NCI-H526 treated with DMSO at 0.1 percent for 48 hours (cell line): ENCODE data around the gene CHRNG.

Source experiments
- DNase-seq: peaks from one replicate; lab custom pipeline; 2025; lab: John Stamatoyannopoulos, UW

The CHRNG gene

GRCh38 chr2:232539298-232540231, at the start of gene CHRNG:
TSS of gene CHRNG (plus strand) at chr2:232539692. CDS start at chr2:232539748, 56 bp downstream.
- DNase-seq, result no peak

GRCh38 chr2:232490221-232491138, 49.0 kb upstream of the CHRNG start:
- DNase-seq, result no peak

- no peak for DNase-seq
Measured at GRCh38 chr2:232491139-232491780, 48.2 kb upstream of the CHRNG start.

- DNase-seq, result no peak
Measured at GRCh38 chr2:232492236-232492848, 47.1 kb upstream of the CHRNG start.

- DNase-seq, result no peak
Measured at GRCh38 chr2:232492963-232493700, 46.4 kb upstream of the CHRNG start.

GRCh38 chr2:232493701-232494474, 45.6 kb upstream of the CHRNG start:
- no peak for DNase-seq

GRCh38 chr2:232494542-232494941, 45.0 kb upstream of the CHRNG start:
- no peak for DNase-seq

GRCh38 chr2:232495292-232495691, 44.2 kb upstream of the CHRNG start:
- DNase-seq, result no peak

GRCh38 chr2:232496501-232497270, 42.8 kb upstream of the CHRNG start:
- no peak for DNase-seq

- DNase-seq, result no peak
Measured at GRCh38 chr2:232497348-232497747, 42.1 kb upstream of the CHRNG start.

- no peak for DNase-seq
Measured at GRCh38 chr2:232498452-232498851, 41.0 kb upstream of the CHRNG start.

- DNase-seq, result no peak
Measured at GRCh38 chr2:232501331-232501771, 38.1 kb upstream of the CHRNG start.

- DNase-seq, result no peak
Measured at GRCh38 chr2:232501794-232502390, 37.6 kb upstream of the CHRNG start.

- DNase-seq, result no peak
Measured at GRCh38 chr2:232502511-232502910, 37.0 kb upstream of the CHRNG start.

- no peak for DNase-seq
Measured at GRCh38 chr2:232502911-232503808, 36.3 kb upstream of the CHRNG start.

- no peak for DNase-seq
Measured at GRCh38 chr2:232503809-232504323, 35.6 kb upstream of the CHRNG start.

GRCh38 chr2:232504438-232504837, 35.1 kb upstream of the CHRNG start:
- DNase-seq, result no peak

- DNase-seq, result no peak
Measured at GRCh38 chr2:232505856-232506255, 33.6 kb upstream of the CHRNG start.
